MV-4-11 (cell line): ENCODE results near the gene FOLR3.
"Not testable (repeated sequence)": the region's sequence is repeated elsewhere in the genome, so short reads cannot be mapped to it uniquely, and the experiment has no call there.

Experiments
- DNase-seq: peaks from one replicate; lab custom pipeline; 2025; lab: John Stamatoyannopoulos, UW

FOLR3 gene

GRCh38 chr11:72135473-72135872 is at the start of gene FOLR3:
Gene FOLR3 (plus strand): TSS chr11:72135725. CDS start chr11:72135953, 228 bp downstream.
- not testable (repeated sequence) for DNase-seq

DNA sequence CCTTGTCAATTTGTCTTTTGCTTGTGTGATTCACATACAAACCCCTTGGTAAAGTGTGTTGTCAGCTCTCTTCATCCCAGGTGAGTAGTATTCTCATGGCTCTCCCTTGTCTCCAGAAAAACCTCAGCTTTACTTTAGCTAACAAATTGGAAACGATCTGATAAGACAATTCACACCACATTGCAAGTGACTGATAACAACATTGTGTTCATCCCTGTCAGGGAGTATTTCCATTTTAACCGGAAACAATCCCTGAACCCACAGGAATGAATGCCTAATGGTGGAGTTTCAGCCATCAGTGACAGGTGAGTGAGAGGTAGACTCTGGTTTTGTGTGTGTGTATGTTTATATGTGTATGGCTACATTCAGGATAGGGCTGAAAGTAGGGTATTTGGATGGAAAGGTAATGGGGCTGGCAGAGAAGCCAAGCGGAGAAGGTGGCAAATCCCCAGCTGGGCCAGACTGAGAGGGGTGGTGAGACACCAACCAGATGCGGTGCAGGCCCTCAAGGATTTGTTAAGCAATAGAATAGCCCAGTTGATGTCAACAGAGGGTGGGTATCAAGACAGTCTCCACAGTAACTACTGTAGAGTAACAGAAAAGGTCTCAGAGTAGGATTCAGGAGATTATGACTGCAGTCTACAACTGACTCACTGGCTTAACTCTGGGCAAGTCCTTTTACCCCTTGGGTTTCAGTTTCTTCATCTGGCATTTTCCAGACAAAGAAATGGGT is 47.3 kb upstream of the FOLR3 start:
- DNase-seq: peak; percentile 12

DNA sequence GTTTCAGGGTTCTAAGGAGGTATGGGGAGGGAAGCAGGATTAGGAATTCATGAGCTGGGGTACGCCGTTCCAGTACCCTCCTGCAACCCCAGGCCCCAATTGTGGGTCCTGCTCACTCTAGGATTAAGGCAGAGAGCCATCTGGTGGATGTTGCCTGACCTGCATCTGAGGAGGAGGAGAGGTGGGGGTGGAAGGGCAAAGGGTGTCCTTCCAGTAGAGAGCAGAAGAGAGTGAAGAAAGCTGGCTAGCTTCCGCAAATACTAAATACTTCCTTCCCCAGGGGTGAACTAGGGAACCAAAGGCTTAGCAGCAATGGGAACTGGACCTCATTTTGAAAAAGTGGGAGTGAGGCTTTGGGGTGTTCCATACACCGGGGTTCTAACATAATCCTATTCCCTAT is 44.2 kb upstream of the FOLR3 start:
- DNase-seq: peak; percentile 88

DNA sequence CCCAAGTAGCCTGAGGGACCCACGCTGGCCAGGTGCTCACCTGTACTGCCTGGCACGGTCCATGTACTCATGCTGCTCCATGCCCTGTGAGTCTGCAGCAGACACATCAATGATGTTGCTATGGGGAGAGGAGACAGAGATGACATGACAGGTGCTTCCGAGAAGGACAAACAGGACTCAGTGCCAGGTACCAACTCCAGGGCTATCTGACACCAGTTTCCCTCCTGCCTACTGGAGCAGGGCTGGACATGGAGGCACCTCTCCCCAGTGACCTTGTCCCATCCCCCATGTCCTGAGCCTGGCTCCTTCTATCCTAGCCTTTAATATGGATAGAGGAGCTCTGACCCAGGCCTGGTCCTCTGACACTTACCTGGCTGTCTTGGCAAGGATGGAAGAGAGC is 36.8 kb upstream of the FOLR3 start:
- DNase-seq: no peak

- DNase-seq: no peak
Observed at GRCh38 chr11:72100009-72100408, 35.5 kb upstream of the FOLR3 start.

GRCh38 chr11:72100462-72100861 is 35.1 kb upstream of the FOLR3 start:
- DNase-seq: peak; percentile 93

DNA sequence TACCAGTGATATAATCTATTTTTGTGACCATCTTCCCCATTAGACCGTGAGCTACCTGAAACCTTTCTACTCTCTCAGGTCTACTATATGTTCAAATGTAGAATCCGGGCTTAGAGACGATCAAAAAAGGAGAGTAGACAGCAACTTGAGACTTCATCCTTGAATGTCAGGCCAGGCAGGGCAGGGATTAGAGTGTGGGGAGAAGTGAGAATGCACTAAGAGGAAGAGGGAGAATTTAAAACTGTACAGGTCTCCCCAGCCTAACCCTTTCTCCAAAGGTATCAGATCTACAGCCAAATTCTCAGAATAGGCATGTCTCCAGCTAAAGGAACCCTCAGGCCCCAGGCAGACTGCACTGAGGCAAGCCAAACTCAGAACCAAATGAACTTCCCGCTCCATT is 33.4 kb upstream of the FOLR3 start:
- DNase-seq: peak; percentile 64

- no peak for DNase-seq
Observed at GRCh38 chr11:72102631-72102945, 32.9 kb upstream of the FOLR3 start.

GRCh38 chr11:72102946-72103753 is 32.4 kb upstream of the FOLR3 start, which contains the start of gene LAMTOR1:
Gene LAMTOR1 (minus strand): TSS chr11:72103297. CDS start chr11:72103224, 73 bp downstream.
- DNase-seq: peak; percentile 99

- DNase-seq: no peak
Observed at GRCh38 chr11:72103754-72104167, 31.8 kb upstream of the FOLR3 start.

- no peak for DNase-seq
Observed at GRCh38 chr11:72105888-72106287, 29.6 kb upstream of the FOLR3 start, which contains the start of gene TOMT. Gene TOMT (plus strand): TSS chr11:72105924. CDS start chr11:72105952, 28 bp downstream.

GRCh38 chr11:72111300-72112142 is 24.0 kb upstream of the FOLR3 start:
- no peak for DNase-seq

DNA sequence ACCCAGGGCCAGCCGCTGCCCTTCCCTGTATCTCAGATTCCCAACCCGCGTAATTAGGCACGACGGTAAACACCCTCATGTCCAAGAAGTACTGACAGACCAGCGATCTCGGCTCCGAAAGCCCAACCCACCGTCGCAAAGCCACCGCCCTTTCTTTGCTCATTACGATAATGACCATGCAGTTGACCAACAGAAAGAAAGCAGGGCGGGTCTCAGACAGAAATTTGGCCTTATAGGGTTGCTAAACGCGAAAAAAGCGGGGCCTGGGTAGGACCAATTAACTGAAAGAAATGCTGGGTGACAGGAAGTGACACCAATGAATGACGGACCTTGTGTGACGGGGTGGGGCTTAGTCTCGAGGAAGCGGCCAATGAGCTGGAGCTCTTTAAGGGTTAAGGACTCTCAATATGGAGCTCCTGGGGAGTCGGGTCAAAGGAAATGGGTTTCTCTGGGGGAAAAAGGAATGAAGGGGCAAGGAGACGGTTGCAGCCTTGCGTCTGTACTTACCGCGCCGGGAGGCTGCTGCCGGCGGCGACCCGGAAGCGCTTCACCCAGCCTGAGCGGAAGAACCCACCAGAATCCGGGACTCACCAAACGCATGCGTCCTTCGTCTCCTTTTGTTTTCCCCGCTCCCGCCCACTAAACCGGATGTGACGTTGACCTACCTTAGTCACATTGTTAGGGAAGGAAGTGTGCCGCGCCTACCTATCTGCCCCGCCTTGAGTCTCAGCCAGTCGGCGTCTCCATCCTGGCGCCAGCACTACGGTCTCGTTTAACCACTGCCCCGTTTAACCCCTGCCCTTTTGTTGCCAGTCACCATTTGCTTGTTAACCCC is 23.2 kb upstream of the FOLR3 start, which contains the start of gene ANAPC15:
Gene ANAPC15, minus strand, starts transcription at position 553 of the 835 bp plus-strand sequence. CDS start 1,419 bp downstream, outside the sequence.
- peak; percentile 100 for DNase-seq

DNA sequence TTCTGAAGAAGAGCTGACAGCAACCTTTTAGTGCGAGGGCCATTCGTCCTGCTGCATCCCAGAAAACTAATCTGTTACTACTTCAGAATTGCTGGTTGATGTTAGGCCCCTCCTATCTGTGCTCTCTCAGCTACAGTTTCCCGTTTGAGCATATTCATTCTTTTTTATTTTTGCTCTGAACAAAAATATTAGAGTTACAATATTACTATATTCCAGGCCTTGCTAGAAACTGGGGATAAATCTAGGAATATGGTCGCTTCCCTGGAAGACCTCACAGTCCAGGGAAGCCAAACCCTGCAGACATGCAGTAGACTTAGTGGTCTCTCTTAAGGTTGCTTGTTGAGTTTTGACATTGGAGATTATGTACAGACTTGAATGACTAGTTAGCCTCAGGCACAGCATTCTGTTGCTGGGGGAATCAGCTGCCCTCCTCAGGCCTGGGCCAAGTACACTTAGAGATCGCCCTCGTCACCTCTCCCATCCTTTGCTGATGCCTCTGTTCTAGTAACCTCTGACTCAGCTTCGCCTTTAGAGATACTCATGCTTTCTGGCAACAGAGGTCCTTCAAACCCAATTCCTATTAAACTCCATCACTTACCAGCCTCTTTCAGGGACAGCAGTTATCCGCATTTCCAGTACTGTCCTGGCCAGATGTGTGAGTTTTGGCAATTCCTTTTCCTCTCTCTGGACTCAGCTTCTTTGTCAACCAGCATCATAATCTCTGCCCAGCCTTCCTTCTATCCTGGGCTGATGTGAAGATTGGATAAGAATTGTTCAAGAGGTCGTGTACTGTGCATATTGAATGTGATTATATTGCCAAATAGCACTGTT is 22.3 kb upstream of the FOLR3 start:
- DNase-seq: no peak

DNA sequence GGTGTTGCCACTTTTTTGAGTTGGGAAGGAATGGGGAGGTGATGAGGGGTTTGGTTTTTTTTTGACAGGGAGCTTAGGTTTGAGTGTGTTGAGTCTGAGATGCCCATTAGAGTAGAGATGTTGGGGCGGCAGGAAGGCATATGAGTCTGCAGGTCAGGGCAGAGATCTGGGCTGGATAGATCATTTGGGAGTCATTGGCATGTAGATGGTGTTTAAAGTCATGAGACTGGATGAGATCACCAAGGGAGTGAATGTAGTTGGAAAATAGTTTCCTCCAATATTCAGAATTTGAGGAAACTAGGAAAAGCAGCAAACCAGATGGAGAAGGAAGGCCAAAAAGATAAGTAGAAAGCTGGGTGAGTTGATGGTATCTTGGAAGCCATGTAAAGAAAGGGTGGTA is 21.0 kb upstream of the FOLR3 start:
- DNase-seq: no peak

GRCh38 chr11:72116019-72116755 is 19.3 kb upstream of the FOLR3 start:
- DNase-seq: no peak

DNA sequence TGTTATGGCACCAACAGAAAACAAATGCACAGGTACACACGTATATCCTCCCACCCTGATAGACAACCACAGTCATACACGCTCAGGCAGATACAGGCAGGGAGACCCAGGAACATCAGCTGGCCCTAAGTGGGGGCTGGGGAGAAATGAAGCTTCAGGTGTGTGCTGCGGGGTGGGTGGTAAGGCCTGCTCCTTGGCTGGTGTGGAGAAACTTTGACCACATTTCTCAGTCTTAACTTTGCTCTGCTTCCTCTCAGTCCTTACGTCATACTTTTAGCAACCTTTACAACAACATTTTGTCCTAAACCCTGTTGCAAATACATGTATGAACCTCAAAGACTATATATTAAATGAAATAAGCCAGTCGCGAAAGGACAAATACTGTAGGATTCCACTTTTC is 16.3 kb upstream of the FOLR3 start:
- DNase-seq: peak; percentile 39

DNA sequence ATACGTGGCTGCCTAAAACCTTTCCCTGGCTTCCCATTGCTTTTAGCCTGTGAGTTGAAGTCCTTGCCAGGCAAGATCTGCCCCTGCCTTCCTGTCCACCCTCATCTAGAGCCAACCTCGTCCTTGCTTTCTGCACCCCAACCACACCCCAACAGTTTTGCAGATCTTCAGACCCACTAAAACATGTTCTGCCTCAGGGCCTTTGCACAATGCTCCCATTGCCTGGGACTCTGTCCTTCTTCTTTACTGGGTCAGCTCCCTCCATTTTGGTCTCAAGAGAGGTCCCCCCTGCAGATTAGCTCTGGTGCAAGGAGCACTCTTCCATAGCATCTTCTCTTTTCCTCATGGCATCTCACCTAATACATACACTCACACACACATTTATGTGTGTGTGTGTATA is 14.6 kb upstream of the FOLR3 start:
- no peak for DNase-seq

DNA sequence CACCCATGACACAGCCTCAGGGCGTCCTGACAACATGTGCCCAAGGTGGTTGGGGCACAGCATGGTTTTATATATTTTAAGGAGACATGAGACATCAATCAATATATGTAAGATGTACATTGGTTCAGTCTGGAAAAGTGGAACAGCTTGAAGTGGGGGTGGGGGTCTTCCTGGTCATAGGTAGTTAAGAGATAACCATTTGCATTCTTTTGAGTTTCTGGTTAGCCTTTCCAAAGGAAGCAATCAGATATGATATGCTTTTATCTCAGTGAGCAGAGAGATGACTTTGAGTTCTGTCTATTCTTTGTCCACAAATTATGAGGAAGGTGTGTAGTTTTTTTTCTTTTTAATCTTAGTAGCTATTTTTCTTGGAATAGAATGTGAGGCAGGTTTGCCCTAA is 12.9 kb upstream of the FOLR3 start:
- no peak for DNase-seq
